Right atrium auricular region (tissue), 2 donors: ENCODE results near the gene BAK1. TPM values are rescaled to one million over a fixed set of nuclear protein-coding genes. Genes with fewer than 3 reads are reported as not detected.
A peak's percentile ranks its signal among the peaks of the same experiment; 100 is the strongest.

ENCODE experiments used
- DNase-seq: peaks from one replicate; pipeline ENCODE4 v3.0.0-alpha.2; 2019; ENCODE audit warnings: low spot score
- H3K27ac ChIP-seq, 2 donors: fragments of 200-600 bp; sonication (generic); 1 replicate in 1 of 2; 2 replicates in 1 of 2; pipeline ENCODE4 v1.5.1; 2016 to 2019
- H3K27me3 ChIP-seq, 2 donors: fragments of 200-600 bp; sonication (generic); one replicate each; pipeline versions ENCODE4 v1.5.1 to v1.6.0; 2017 to 2019
- H3K36me3 ChIP-seq: fragments of 200-600 bp; sonication (generic); one replicate; pipeline ENCODE4 v1.5.1; 2016
- H3K4me1 ChIP-seq, 2 donors: fragments of 200-600 bp; sonication (generic); one replicate each; pipeline versions ENCODE4 v1.5.1 to v1.6.0; 2017 to 2019
- H3K4me3 ChIP-seq, 2 donors: fragments of 200-600 bp; sonication (generic); 1 replicate in 1 of 2; 2 replicates in 1 of 2; pipeline ENCODE4 v1.5.1; 2017 to 2019; ENCODE audit warnings: mild to moderate bottlenecking in 1 of 2, moderate library complexity in 1 of 2
- H3K9me3 ChIP-seq, 2 donors: fragments of 200-600 bp; sonication (generic); one replicate each; pipeline ENCODE4 v1.5.1; 2019
- CTCF ChIP-seq, 2 donors: fragments of 200-600 bp; sonication (generic); IDR thresholded peaks; one replicate each; pipeline ENCODE4 v1.5.1; 2019; ENCODE audit warnings: antibody characterized with exemption in 2 of 2
- total RNA-seq, 2 donors: library from RNA; depleted of rRNA; stranded (reverse); fragments of >200 nt; gene quantifications; one replicate each; pipeline ENCODE4 v1.1.0, GENCODE V29; 2016

BAK1 gene
- total RNA-seq, 2 donors from 2014 or later = 6.5 to 8.6 TPM

GRCh38 chr6:33592595-33593413 lies 12.7 kb upstream of the BAK1 start:
- DNase-seq = no peak
- no peak for TF ChIP-seq CTCF (IDR thresholded peaks at IDR 0.05)
- Histone ChIP-seq H3K9me3 (no peaks in the 10 kb centered on the region), H3K36me3 (no peaks in the 10 kb centered on the region), H3K4me1 (peaks cover 0 to 45% of the 10 kb centered on the region in 2 donors), H3K4me3 (peak overlapping the region in 1 of 2 donors; percentile 16), H3K27me3 (no peaks in the 10 kb centered on the region), H3K27ac (no peak overlapping the region)

GRCh38 chr6:33592280-33592594 lies 12.2 kb upstream of the BAK1 start:
- peaks cover 0 to 40% of the 10 kb centered on the region in 2 donors for H3K4me1 ChIP-seq
- TF ChIP-seq CTCF (IDR thresholded peaks at IDR 0.05) = no peak
- DNase-seq = no peak
- H3K27ac ChIP-seq = no peak overlapping the region
- no peaks in the 10 kb centered on the region for H3K36me3 ChIP-seq
- H3K4me3 ChIP-seq = no peak overlapping the region
- H3K9me3 ChIP-seq = no peaks in the 10 kb centered on the region
- H3K27me3 ChIP-seq = no peaks in the 10 kb centered on the region

GRCh38 chr6:33591424-33592032 lies 11.5 kb upstream of the BAK1 start:
- Histone ChIP-seq H3K4me1 (peaks cover 0 to 34% of the 10 kb centered on the region in 2 donors), H3K27me3 (no peaks in the 10 kb centered on the region), H3K4me3 (no peak overlapping the region), H3K9me3 (no peaks in the 10 kb centered on the region), H3K36me3 (no peaks in the 10 kb centered on the region), H3K27ac (peak overlapping the region in 1 of 2 donors; percentile 78)
- DNase-seq = no peak
- no peak for TF ChIP-seq CTCF (IDR thresholded peaks at IDR 0.05)

GRCh38 chr6:33590531-33591198 lies 10.6 kb upstream of the BAK1 start:
- no peak overlapping the region for H3K4me3 ChIP-seq
- H3K27ac ChIP-seq = peak overlapping the region; percentile 78
- H3K4me1 ChIP-seq = peaks cover 0 to 40% of the 10 kb centered on the region in 2 donors
- no peak for TF ChIP-seq CTCF (IDR thresholded peaks at IDR 0.05)
- H3K9me3 ChIP-seq = no peaks in the 10 kb centered on the region
- no peaks in the 10 kb centered on the region for H3K36me3 ChIP-seq
- no peak for DNase-seq
- H3K27me3 ChIP-seq = no peaks in the 10 kb centered on the region

- Histone ChIP-seq H3K27ac (peak overlapping the region; percentile 78), H3K36me3 (no peaks in the 10 kb centered on the region), H3K4me3 (no peak overlapping the region), H3K27me3 (no peaks in the 10 kb centered on the region), H3K9me3 (no peaks in the 10 kb centered on the region), H3K4me1 (peaks cover 0 to 45% of the 10 kb centered on the region in 2 donors)
- DNase-seq = peak; percentile 70
- TF ChIP-seq CTCF (IDR thresholded peaks at IDR 0.05) = peak; percentile 64 to 91
These were observed 9.9 kb upstream of the BAK1 start for GRCh38 chr6:33589731-33590530.
